GM23338 (cell line): Measurements from ENCODE around the gene ADCY5.

Experiments
- CTCF ChIP-seq, 2 experiments: fragments of 200-600 bp in 1 of 2; sonication (generic) in 1 of 2; conservative IDR thresholded peaks; 2 replicates each; pipeline versions ENCODE4 v1.5.1 to v1.6.1; 2016 to 2017; ENCODE audit warnings: antibody characterized with exemption in 2 of 2, low read depth in 2 of 2, mild to moderate bottlenecking in 2 of 2, moderate library complexity in 1 of 2
- ETS1 ChIP-seq: IDR thresholded peaks from 2 replicates; pipeline ENCODE4 v1.6.1; 2016; ENCODE audit warnings: antibody characterized with exemption
- EZH2 ChIP-seq: fragments of 200-600 bp; sonication (generic); IDR thresholded peaks from one replicate; pipeline ENCODE4 v1.8.0; 2017; ENCODE audit warnings: antibody characterized with exemption, mild to moderate bottlenecking, low read depth; ENCODE audit not compliant: unreplicated experiment
- EZH2phosphoT487 ChIP-seq: fragments of 200-600 bp; sonication (generic); IDR thresholded peaks from one replicate; pipeline ENCODE4 v1.8.1; 2018; ENCODE audit warnings: antibody characterized with exemption; ENCODE audit not compliant: unreplicated experiment
- JUNB ChIP-seq: IDR thresholded peaks from one replicate; pipeline ENCODE4 v1.6.1; 2016; ENCODE audit warnings: antibody characterized with exemption; ENCODE audit not compliant: unreplicated experiment
- NANOG ChIP-seq: IDR thresholded peaks from 2 replicates; pipeline ENCODE4 v1.6.1; 2016; ENCODE audit warnings: antibody characterized with exemption, borderline replicate concordance
- POLR2AphosphoS5 ChIP-seq: IDR thresholded peaks from 2 replicates; pipeline ENCODE4 v1.6.1; 2016; ENCODE audit warnings: antibody characterized with exemption, low read depth
- TF ChIP-seq, protein P1 (sequence below): IDR thresholded peaks from one replicate; pipeline ENCODE4 v1.6.1; 2018; ENCODE audit warnings: antibody characterized with exemption; ENCODE audit not compliant: unreplicated experiment

DNA sequence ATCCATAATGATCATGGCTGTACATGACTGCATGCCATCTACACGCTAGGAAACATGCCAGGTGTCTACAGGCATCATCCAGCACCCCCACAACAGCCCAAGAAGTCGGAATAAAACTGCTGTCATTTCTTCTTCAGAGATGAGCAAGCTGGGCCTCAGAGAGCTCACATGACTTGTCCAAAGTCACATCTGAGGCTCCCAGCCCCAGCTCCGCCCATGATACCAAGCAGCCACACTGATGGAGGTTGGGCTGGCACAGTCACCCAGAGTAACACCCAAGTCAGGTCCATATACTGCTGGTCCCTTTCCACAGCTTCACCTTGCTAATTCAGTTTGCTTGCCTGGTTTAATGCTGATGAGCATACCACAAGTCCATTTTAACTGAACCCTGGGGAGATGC, 130.5 kb downstream of the ADCY5 start:
- TF ChIP-seq CTCF (conservative IDR thresholded peaks at IDR 0.05; ENCODE audit: low read depth in 2 of 2): no peak
- no peak for TF ChIP-seq EZH2
- TF ChIP-seq, protein P1, sequence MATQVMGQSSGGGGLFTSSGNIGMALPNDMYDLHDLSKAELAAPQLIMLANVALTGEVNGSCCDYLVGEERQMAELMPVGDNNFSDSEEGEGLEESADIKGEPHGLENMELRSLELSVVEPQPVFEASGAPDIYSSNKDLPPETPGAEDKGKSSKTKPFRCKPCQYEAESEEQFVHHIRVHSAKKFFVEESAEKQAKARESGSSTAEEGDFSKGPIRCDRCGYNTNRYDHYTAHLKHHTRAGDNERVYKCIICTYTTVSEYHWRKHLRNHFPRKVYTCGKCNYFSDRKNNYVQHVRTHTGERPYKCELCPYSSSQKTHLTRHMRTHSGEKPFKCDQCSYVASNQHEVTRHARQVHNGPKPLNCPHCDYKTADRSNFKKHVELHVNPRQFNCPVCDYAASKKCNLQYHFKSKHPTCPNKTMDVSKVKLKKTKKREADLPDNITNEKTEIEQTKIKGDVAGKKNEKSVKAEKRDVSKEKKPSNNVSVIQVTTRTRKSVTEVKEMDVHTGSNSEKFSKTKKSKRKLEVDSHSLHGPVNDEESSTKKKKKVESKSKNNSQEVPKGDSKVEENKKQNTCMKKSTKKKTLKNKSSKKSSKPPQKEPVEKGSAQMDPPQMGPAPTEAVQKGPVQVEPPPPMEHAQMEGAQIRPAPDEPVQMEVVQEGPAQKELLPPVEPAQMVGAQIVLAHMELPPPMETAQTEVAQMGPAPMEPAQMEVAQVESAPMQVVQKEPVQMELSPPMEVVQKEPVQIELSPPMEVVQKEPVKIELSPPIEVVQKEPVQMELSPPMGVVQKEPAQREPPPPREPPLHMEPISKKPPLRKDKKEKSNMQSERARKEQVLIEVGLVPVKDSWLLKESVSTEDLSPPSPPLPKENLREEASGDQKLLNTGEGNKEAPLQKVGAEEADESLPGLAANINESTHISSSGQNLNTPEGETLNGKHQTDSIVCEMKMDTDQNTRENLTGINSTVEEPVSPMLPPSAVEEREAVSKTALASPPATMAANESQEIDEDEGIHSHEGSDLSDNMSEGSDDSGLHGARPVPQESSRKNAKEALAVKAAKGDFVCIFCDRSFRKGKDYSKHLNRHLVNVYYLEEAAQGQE: no peak
- no peak for TF ChIP-seq POLR2AphosphoS5
- TF ChIP-seq EZH2phosphoT487: no peak
- no peak for TF ChIP-seq NANOG
- no peak for TF ChIP-seq ETS1
- TF ChIP-seq JUNB: no peak
